ENCODE measurements around the gene HSPA12B. TPM values are rescaled to one million over a fixed set of nuclear protein-coding genes. Genes with fewer than 3 reads are reported as not detected.

Gene HSPA12B
- total and polyA plus RNA-seq, 2 of the 8 experiments (the other 6 are each of a cell fraction or from before 2014, with no cell fraction given) = 2.2 to 4.3 TPM

DNA sequence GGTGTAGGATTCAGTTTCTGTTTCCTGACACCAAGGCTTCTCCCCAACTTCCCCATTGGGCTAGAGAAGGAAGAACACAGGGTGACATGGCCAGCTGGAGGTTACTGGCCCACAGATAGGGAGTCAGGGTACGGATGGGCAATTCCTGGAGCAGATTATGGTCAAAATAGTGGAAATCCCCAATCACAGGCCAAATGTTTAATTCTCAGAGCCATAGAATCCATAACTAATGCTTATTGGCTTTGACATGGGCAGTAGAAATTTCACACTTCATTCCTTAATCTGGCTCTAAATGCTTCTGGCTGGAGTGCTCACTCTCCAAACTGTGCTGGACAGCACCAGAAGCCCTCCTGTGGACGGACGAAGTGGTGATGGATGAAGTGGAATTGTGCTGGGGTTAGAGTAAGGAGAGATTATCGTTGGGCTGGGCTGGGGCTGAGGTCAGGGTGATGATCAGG, 21.0 kb upstream of the HSPA12B start (continued):
- TF ChIP-seq, protein P1, sequence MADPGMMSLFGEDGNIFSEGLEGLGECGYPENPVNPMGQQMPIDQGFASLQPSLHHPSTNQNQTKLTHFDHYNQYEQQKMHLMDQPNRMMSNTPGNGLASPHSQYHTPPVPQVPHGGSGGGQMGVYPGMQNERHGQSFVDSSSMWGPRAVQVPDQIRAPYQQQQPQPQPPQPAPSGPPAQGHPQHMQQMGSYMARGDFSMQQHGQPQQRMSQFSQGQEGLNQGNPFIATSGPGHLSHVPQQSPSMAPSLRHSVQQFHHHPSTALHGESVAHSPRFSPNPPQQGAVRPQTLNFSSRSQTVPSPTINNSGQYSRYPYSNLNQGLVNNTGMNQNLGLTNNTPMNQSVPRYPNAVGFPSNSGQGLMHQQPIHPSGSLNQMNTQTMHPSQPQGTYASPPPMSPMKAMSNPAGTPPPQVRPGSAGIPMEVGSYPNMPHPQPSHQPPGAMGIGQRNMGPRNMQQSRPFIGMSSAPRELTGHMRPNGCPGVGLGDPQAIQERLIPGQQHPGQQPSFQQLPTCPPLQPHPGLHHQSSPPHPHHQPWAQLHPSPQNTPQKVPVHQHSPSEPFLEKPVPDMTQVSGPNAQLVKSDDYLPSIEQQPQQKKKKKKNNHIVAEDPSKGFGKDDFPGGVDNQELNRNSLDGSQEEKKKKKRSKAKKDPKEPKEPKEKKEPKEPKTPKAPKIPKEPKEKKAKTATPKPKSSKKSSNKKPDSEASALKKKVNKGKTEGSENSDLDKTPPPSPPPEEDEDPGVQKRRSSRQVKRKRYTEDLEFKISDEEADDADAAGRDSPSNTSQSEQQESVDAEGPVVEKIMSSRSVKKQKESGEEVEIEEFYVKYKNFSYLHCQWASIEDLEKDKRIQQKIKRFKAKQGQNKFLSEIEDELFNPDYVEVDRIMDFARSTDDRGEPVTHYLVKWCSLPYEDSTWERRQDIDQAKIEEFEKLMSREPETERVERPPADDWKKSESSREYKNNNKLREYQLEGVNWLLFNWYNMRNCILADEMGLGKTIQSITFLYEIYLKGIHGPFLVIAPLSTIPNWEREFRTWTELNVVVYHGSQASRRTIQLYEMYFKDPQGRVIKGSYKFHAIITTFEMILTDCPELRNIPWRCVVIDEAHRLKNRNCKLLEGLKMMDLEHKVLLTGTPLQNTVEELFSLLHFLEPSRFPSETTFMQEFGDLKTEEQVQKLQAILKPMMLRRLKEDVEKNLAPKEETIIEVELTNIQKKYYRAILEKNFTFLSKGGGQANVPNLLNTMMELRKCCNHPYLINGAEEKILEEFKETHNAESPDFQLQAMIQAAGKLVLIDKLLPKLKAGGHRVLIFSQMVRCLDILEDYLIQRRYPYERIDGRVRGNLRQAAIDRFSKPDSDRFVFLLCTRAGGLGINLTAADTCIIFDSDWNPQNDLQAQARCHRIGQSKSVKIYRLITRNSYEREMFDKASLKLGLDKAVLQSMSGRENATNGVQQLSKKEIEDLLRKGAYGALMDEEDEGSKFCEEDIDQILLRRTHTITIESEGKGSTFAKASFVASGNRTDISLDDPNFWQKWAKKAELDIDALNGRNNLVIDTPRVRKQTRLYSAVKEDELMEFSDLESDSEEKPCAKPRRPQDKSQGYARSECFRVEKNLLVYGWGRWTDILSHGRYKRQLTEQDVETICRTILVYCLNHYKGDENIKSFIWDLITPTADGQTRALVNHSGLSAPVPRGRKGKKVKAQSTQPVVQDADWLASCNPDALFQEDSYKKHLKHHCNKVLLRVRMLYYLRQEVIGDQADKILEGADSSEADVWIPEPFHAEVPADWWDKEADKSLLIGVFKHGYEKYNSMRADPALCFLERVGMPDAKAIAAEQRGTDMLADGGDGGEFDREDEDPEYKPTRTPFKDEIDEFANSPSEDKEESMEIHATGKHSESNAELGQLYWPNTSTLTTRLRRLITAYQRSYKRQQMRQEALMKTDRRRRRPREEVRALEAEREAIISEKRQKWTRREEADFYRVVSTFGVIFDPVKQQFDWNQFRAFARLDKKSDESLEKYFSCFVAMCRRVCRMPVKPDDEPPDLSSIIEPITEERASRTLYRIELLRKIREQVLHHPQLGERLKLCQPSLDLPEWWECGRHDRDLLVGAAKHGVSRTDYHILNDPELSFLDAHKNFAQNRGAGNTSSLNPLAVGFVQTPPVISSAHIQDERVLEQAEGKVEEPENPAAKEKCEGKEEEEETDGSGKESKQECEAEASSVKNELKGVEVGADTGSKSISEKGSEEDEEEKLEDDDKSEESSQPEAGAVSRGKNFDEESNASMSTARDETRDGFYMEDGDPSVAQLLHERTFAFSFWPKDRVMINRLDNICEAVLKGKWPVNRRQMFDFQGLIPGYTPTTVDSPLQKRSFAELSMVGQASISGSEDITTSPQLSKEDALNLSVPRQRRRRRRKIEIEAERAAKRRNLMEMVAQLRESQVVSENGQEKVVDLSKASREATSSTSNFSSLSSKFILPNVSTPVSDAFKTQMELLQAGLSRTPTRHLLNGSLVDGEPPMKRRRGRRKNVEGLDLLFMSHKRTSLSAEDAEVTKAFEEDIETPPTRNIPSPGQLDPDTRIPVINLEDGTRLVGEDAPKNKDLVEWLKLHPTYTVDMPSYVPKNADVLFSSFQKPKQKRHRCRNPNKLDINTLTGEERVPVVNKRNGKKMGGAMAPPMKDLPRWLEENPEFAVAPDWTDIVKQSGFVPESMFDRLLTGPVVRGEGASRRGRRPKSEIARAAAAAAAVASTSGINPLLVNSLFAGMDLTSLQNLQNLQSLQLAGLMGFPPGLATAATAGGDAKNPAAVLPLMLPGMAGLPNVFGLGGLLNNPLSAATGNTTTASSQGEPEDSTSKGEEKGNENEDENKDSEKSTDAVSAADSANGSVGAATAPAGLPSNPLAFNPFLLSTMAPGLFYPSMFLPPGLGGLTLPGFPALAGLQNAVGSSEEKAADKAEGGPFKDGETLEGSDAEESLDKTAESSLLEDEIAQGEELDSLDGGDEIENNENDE (IDR thresholded peaks at IDR 0.05; ENCODE audit: insufficient replicate concordance, low read length) = no peak
- TF ChIP-seq POLR2A (IDR thresholded peaks at IDR 0.05; ENCODE audit: control extremely low read depth in 1 of 2, low read depth in 2 of 2, low read length in 2 of 2) (no peak), POU5F1 (IDR thresholded peaks at IDR 0.05; ENCODE audit: low read depth, low read length) (no peak), YY1 (IDR thresholded peaks at IDR 0.05; ENCODE audit: low read depth, low read length) (no peak), SIN3A (conservative IDR thresholded peaks at IDR 0.05 in 1 of 2, IDR thresholded peaks at IDR 0.05 in 1 of 2; ENCODE audit: low read depth in 1 of 2, low read length in 2 of 2) (no peak), GTF2F1 (IDR thresholded peaks at IDR 0.05; ENCODE audit: borderline replicate concordance, low read depth, low read length) (no peak), RFX5 (IDR thresholded peaks at IDR 0.05; ENCODE audit: borderline replicate concordance, low read depth, low read length) (no peak)

Measured in H1 (cell line).